Measurements from ENCODE around the gene SPATA3. TPM values are rescaled to one million over a fixed set of nuclear protein-coding genes. Genes with fewer than 3 reads are reported as not detected.
A peak's percentile ranks its signal among the peaks of the same experiment; 100 is the strongest.

The SPATA3 gene
- total and polyA plus RNA-seq, 2 of the 13 experiments (the other 11 are each of a cell fraction or from before 2014, with no cell fraction given): not detected

DNA sequence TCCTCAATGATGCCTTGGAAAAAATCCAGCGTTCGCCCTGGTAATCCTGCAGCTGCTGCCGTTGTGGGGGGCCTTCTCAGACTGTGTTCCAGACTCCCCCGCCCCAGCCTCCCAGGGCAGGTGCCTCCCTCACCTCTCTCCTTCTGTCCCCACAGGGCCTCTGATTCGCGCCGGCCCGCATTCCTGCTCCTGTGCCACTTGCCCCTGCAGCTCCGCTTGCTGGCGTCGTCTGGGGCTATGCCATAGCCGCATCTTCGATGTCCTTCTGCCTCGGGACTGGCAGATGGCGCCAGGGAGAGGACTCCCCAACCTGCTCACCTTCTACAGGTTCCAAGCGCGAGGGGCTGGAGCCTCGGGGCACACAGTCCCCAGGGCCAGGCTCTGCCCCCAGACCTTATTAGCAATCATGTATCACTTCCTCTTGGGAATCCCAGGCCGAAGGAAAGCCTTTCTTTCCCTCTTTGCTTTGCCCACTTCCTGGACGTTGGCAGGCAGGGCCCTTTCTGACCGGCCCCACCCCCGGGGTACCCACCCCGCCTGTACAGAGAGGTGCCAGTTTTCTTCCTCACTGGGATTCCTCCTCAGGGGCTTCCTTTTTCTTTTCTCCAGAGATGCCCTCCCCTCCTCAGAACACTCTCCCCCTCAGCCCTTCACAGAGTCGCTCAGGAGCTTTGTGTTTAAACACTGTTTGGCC lies 4.4 kb downstream of the SPATA3 start (continued):
- TF ChIP-seq, protein P1, sequence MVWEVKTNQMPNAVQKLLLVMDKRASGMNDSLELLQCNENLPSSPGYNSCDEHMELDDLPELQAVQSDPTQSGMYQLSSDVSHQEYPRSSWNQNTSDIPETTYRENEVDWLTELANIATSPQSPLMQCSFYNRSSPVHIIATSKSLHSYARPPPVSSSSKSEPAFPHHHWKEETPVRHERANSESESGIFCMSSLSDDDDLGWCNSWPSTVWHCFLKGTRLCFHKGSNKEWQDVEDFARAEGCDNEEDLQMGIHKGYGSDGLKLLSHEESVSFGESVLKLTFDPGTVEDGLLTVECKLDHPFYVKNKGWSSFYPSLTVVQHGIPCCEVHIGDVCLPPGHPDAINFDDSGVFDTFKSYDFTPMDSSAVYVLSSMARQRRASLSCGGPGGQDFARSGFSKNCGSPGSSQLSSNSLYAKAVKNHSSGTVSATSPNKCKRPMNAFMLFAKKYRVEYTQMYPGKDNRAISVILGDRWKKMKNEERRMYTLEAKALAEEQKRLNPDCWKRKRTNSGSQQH (CRISPR knock-in tag; IDR thresholded peaks at IDR 0.05; ENCODE audit: low read depth): no peak
- TF ChIP-seq, protein P2, sequence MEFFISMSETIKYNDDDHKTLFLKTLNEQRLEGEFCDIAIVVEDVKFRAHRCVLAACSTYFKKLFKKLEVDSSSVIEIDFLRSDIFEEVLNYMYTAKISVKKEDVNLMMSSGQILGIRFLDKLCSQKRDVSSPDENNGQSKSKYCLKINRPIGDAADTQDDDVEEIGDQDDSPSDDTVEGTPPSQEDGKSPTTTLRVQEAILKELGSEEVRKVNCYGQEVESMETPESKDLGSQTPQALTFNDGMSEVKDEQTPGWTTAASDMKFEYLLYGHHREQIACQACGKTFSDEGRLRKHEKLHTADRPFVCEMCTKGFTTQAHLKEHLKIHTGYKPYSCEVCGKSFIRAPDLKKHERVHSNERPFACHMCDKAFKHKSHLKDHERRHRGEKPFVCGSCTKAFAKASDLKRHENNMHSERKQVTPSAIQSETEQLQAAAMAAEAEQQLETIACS (CRISPR knock-in tag; IDR thresholded peaks at IDR 0.05): no peak
- TF ChIP-seq JARID2 (CRISPR knock-in tag; IDR thresholded peaks at IDR 0.05; ENCODE audit: insufficient replicate concordance) (no peak), ZBTB7A (CRISPR knock-in tag; IDR thresholded peaks at IDR 0.05) (no peak), XBP1 (CRISPR knock-in tag; IDR thresholded peaks at IDR 0.05) (no peak), ZNF644 (CRISPR knock-in tag; IDR thresholded peaks at IDR 0.05; ENCODE audit: low read depth) (no peak), NONO (IDR thresholded peaks at IDR 0.05) (no peak), NONO (CRISPR knock-in tag; conservative IDR thresholded peaks at IDR 0.05) (no peak), TCF7 (IDR thresholded peaks at IDR 0.05; ENCODE audit: low read depth) (no peak), ZSCAN9 (CRISPR knock-in tag; IDR thresholded peaks at IDR 0.05; ENCODE audit: borderline replicate concordance) (peak; percentile 30; the same call in 1 of the 2 replicates), CREM (IDR thresholded peaks at IDR 0.05) (no peak), CREM (CRISPR knock-in tag; IDR thresholded peaks at IDR 0.05) (no peak), ZNF552 (CRISPR knock-in tag; IDR thresholded peaks at IDR 0.05; ENCODE audit: borderline replicate concordance) (no peak), ZNF629 (CRISPR knock-in tag; conservative IDR thresholded peaks at IDR 0.05) (no peak), ZNF138 (CRISPR knock-in tag; IDR thresholded peaks at IDR 0.05; ENCODE audit: low read depth) (no peak)
- TF ChIP-seq, protein P3, sequence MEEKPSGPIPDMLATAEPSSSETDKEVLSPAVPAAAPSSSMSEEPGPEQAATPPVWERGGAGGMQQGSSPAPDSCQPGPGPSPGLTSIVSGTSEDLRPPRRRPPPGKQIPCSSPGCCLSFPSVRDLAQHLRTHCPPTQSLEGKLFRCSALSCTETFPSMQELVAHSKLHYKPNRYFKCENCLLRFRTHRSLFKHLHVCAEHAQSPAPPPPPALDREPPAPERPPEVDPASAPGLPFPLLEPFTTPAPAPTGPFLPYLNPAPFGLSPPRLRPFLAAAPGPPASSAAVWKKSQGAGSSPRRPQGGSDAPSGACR (CRISPR knock-in tag; IDR thresholded peaks at IDR 0.05): no peak
- TF ChIP-seq, protein P4, sequence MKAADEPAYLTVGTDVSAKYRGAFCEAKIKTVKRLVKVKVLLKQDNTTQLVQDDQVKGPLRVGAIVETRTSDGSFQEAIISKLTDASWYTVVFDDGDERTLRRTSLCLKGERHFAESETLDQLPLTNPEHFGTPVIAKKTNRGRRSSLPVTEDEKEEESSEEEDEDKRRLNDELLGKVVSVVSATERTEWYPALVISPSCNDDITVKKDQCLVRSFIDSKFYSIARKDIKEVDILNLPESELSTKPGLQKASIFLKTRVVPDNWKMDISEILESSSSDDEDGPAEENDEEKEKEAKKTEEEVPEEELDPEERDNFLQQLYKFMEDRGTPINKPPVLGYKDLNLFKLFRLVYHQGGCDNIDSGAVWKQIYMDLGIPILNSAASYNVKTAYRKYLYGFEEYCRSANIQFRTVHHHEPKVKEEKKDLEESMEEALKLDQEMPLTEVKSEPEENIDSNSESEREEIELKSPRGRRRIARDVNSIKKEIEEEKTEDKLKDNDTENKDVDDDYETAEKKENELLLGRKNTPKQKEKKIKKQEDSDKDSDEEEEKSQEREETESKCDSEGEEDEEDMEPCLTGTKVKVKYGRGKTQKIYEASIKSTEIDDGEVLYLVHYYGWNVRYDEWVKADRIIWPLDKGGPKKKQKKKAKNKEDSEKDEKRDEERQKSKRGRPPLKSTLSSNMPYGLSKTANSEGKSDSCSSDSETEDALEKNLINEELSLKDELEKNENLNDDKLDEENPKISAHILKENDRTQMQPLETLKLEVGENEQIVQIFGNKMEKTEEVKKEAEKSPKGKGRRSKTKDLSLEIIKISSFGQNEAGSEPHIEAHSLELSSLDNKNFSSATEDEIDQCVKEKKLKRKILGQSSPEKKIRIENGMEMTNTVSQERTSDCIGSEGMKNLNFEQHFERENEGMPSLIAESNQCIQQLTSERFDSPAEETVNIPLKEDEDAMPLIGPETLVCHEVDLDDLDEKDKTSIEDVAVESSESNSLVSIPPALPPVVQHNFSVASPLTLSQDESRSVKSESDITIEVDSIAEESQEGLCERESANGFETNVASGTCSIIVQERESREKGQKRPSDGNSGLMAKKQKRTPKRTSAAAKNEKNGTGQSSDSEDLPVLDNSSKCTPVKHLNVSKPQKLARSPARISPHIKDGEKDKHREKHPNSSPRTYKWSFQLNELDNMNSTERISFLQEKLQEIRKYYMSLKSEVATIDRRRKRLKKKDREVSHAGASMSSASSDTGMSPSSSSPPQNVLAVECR (CRISPR knock-in tag; IDR thresholded peaks at IDR 0.05; ENCODE audit: borderline replicate concordance): no peak
- TF ChIP-seq, protein P5, sequence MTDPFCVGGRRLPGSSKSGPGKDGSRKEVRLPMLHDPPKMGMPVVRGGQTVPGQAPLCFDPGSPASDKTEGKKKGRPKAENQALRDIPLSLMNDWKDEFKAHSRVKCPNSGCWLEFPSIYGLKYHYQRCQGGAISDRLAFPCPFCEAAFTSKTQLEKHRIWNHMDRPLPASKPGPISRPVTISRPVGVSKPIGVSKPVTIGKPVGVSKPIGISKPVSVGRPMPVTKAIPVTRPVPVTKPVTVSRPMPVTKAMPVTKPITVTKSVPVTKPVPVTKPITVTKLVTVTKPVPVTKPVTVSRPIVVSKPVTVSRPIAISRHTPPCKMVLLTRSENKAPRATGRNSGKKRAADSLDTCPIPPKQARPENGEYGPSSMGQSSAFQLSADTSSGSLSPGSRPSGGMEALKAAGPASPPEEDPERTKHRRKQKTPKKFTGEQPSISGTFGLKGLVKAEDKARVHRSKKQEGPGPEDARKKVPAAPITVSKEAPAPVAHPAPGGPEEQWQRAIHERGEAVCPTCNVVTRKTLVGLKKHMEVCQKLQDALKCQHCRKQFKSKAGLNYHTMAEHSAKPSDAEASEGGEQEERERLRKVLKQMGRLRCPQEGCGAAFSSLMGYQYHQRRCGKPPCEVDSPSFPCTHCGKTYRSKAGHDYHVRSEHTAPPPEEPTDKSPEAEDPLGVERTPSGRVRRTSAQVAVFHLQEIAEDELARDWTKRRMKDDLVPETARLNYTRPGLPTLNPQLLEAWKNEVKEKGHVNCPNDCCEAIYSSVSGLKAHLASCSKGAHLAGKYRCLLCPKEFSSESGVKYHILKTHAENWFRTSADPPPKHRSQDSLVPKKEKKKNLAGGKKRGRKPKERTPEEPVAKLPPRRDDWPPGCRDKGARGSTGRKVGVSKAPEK (CRISPR knock-in tag; IDR thresholded peaks at IDR 0.05; ENCODE audit: borderline replicate concordance): no peak
- TF ChIP-seq, protein P6, sequence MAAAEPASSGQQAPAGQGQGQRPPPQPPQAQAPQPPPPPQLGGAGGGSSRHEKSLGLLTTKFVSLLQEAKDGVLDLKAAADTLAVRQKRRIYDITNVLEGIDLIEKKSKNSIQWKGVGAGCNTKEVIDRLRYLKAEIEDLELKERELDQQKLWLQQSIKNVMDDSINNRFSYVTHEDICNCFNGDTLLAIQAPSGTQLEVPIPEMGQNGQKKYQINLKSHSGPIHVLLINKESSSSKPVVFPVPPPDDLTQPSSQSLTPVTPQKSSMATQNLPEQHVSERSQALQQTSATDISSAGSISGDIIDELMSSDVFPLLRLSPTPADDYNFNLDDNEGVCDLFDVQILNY (CRISPR knock-in tag; conservative IDR thresholded peaks at IDR 0.05): no peak
